Hematopoietic multipotent progenitor cell treated with erythropoietin and hydrocortisone succinate and interleukin-3 and kit ligand, for 6 days (in vitro differentiated cells): ENCODE data around the gene NHERF1.

Source experiments
- DNase-seq: peaks from one replicate; pipeline ENCODE4 v3.0.0-alpha.2; 2015

NHERF1 gene

DNA sequence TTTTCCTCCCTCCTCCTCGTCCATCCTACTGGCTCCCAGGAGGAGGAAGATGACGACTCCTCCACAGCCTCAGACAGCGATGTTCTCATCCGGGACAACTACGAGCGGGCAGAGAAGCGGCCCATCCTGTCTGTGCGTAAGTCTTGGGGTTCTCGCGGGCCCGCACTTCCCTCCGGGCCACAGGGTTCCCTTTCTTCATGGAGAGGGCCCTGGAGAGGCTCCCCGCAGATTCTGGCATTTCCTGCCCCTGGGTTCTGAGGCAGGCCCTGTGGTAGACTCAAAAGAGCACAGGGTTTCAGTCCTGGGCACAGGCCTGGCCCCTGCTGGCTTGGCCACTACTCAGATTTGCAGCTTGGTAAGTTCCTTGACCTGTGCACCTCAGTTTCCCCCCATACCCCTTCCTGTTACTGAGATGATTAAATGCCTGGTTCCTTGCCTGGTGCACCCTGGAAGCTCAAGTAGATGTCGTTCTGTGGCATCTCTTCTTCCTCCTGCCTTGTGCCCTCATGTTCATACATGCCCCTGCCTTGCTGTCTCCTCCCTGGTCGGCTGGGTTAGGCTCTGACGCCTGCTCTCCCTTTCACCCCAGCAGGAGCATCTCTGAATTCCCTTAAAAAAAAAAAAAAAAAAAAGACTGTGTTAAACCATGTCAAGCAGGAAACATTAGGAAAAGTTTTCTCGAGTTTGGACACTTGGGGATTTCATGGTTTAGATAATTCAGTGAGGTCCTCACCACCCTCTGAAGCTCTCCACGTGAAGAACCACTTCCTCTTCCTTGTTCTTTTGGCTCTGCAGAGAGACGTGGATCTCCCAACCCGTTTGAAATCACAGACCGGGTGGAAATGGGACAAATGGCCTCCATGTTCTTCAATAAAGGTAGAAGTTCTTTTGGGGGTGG lies 42.0 kb downstream of the NHERF1 start:
- DNase-seq = no peak

DNA sequence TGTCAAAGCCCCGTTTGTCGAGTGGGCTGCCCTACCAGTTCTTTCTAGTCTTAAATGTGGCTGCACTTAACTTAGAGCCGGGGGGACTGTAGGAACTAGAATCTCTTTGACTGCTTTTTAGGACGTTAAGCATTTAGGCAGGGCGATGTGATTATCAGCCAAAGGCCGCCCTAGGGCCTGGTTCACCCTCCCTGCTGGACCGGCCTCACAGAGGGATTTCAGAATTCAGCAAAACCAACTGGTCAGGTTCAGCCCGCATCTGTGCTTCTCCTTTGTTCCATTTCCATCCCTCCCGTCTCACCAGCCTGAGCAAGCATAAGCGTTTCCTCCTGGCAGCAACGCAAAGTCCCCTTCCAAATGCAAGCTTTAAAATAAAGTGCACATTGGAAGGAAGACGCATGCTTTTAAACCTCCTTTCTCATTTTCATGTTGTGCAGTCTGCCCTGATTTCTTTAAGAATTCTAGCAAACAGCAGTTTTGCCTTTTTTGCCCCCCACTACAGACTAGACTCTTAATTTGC lies 44.2 kb downstream of the NHERF1 start:
- no peak for DNase-seq

DNA sequence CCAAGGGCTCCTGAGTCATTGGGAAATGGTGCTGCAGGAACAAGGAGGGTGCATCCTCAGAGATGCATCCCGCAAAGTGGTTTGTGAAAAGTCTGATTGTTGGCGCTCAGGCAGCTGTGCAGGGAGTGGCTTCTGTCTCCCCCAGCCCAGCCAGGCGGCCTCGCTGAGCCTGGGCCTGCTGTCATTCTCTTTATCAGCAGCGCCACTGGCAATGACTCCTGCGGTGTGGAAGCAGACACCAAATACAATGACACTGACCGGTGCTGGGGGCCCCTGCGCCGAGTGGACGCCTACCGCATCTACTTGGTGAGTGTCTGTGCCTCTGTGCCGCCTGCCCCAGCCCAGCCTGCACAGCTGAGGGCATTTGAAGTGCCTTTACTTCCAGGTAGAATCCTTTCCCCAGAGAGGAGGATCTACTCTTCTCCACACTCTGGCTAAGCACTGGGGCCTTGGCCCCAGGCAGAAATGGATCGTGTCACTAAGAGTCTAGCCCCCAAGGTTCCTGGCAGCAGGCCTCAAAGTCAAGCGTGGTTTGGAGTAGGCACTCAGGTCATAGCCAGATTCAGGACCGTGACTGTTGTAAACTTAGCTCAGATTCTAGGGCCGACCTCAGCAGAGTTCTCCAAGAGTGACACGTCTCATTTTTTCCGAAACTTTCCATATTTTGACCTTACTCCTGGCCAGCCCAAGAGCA lies 47.0 kb downstream of the NHERF1 start:
- DNase-seq = no peak

DNA sequence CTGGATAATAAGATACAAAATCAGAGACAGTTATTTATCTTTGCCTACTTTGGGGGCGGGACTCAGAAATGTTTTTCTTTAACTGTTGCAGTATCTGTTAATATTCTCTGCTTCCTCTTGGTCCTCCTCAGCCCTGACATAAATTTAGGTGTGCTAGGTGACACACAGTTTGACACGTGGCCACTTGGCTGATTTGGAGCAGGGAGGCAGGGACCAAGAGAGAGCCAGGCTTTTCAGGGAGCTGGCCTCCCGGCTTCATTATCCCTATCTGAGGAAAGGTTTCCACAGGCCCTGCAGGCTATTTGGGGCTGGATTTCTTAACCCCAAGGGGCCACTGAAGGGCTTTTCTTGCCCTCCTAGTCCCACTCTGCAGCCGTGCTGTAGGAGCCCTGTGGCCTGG lies 47.8 kb downstream of the NHERF1 start:
- DNase-seq = no peak

DNA sequence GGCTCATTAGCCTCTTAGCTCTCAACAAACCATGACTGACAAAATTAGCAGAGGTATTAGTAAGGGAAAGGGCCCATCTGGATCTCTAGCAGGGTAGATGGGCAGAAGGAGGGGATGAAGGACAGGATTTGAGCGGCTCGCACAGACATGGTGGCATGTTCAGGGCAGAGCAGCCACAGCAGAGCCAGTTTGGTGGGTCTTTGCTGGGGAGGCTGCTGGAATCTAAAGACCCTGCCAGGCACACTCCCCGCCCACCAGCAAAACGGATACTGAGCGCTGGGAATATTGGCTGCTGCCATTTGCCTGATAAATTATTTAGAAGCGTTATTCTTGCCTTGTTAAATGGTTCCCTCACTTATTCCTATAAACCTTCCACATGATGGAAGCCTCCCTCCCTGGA lies 48.4 kb downstream of the NHERF1 start:
- no peak for DNase-seq

DNA sequence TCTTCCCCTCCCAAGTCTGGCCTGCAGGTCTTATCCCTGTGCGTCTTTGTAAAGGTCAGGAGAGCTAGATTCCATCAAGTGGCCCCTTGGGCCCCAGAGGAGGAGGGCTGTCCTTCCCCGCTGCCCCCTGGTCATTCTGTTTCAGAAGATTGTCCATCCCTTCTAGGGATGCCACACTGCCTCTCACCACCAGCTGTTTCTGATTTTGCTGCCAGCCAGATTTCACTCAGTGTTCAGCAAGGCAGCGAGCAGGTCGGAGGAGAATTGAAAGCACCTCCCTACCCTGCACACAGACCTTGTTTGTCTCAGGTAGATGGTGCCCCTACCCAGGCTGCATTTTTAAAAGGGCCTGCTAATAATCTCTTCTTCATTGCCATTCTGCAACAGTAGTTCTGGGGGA lies 49.4 kb downstream of the NHERF1 start:
- no peak for DNase-seq

DNA sequence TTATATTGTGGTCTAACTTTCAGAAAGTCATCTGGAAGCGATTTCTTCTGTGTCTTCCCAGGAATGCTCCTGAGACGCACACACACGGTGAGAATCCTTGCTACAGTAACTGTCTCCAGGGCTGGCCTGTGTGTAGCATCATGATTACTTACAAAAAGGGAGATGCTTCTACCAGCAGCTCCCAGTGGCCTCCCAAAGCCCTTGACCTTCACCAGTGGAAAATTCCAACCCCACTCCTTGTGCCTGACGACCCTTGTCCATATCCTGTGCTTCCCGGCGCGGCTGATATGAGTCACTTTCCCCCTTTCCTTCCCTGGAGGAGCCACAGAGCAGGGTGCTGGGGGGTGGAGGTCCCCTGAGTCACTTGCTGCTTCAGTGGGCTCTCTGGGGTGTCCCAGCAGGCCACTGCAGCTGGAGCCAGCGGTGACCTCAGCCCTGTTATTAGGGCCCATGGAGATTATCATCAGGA lies 49.8 kb downstream of the NHERF1 start:
- no peak for DNase-seq

DNA sequence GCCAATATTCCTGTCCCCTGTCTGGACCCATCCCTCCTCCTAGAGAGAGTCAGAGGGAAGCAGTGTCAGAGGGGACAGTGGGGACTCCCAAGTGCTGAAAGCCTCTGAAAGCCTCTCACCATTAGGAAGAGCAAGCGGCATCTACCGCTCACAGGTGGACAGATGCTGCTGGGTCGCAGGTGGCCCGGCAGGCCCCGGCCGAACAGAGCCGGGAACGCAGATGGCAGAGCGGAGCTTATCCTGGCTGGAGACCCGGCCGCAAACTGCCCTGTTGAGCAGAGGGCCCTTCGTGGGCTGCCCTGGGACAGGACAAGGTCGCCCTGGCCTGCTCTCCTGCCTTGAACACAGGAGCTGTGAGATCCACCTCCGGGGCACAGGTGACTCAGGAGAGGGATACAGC lies 50.7 kb downstream of the NHERF1 start:
- no peak for DNase-seq

DNA sequence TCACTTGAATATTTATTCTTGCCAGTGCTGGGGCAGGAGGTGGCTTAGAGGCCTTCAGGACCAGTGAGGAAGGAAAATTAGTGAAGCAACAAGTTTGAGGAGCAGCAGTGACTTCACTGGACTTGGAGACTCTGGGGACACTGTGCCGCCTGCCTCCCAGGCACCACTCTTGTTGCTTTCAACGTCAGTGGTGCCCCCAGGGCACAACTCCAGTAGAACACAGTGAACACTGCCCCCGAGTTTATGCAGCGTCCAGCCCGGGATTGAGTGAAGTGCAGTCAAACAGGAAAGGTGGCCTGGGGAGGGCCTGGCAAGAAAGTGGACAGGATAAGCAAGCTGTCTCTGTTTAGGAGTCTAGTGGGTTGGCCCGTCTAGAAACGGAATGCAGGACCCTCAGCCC lies 52.1 kb downstream of the NHERF1 start:
- DNase-seq = no peak

DNA sequence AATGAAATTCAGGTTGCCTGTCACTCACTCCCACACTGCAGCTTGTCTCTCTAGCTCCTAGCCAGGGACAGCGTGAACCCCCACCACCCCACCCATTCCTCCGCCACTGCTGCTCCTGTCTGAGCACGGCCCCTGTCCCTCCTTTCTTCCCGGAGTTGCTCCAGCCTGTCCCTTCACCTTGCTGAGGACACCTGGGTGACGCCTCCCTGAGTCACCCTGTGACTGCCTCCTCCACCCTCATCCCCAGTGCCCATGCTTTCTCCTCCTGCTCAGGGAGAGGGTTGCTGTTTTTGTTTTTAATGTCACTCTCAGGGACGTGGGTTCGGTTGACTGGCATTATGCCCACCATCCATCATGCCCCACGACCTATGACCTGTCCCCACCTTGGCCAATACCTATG lies 53.5 kb downstream of the NHERF1 start:
- DNase-seq = no peak

DNA sequence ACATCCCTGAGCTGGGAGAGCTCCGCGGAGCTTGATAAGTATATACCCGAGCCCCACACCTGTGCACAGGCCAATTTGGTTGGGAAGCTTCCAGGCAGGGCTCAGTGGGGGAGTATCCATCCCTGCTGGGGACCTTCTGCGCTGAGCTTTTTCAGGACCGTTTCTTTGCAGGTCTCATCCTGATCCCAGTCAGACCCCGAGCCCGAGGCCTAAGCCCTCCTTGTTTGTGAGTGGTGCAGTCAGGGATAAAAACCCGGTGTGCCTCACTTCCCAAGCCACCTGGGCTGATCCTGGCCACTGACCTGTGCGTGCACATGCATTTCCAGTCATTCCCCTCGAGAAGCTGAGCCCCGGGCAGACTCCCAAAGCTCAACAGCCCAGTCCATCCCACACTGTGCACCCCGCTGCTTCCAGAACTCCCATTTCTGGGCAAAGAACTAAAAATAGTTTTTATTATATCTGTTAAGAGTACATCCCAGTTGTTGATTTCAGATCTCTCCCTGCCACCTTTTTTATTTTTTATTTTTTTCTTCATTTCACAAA lies 55.0 kb downstream of the NHERF1 start:
- no peak for DNase-seq

DNA sequence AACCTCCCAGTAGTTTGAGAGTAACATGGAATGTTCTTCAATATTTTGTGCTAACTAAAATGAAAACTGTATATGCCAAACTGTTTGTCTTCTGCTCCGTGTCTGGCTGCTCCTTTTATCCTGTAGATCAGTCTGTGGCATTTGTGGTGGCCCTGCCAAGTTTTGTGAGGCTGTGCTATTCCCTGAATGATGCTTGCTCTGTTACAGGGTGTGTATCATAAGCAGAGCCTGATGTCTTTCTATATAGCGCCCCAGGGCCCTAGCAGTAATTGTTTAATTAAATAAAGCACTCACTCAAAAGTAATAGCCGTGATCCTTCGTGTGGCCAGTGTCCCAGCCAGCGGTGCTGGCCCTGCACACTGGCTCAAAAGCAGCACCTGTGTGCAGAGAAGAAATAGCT lies 55.5 kb downstream of the NHERF1 start:
- no peak for DNase-seq

DNA sequence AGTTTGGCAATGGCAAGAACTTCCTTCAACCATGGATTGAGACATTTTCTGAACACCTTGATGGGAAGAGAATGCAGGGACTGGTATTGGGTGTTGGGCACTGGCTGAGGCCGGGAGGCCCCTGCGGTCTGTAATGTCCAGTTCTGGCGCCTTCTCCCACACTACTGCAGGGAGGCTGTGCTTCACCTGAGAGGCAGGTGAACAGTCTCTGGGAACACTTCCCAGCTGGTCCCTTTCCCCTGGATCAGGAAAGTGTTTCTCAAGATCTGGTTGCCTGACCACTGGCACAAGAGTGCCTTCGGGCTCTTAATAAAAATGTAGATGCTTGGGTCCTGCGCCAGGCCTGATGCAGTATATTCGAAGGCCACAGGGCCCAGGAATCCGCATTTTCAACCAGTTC lies 56.3 kb downstream of the NHERF1 start:
- no peak for DNase-seq

DNA sequence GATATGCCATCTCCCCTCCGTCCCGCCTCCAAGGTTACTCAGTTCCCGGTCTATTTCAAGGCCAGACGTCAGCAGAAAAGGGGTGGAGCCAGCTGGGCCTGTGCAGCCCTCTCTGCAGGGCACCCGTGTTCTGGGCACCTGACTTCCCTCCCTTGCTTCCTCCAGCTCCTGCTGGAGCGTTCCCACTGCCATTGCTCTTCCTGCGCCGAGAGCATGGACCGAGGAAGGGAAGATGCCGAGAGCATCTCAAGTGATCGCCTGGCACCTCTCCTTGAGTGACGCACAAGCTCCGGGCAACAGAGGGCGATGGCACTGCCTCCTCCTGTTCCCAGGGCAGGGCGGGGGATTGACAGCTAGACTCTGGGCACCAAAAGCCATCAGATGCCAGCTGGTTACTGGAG lies 57.2 kb downstream of the NHERF1 start:
- no peak for DNase-seq

DNA sequence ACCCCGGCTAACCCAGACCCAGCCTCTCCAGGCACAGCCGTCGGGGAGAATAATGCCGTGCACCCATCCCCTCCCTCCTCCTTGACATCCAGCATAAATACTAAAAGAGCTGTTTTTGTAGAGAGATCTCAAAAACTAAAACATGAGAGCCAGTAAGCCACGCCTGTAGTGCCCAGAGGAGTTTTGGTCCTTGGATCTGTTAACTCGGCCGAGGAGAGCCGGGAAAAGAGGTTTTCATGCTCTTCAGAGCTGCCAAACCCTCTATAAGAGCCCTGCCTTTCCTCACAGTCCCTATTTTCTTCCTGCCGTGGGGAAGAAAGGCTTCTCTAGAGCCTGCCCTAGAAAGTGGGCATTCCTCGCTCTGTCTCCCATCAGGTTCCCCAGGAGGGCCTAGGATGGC lies 57.9 kb downstream of the NHERF1 start:
- DNase-seq = no peak

DNA sequence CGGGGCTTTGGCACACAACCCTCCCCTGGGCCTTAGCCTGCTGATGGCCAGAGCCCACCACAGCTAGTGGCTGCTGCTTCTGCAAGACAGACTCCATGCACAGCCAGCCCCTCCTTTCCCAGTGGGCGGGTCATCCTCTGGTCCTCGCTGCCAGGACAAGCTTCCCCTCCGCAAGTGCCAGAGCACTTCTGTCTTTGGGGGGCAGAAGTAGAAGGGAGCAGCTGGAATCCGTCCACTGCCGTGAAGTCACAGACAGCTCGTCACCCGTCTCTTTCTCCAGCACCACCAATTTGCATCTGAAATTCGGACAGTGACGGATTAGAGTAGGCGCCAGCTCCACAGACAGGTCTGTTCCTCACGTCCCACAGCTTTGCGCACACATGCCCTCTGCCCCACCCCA lies 59.0 kb downstream of the NHERF1 start:
- no peak for DNase-seq

DNA sequence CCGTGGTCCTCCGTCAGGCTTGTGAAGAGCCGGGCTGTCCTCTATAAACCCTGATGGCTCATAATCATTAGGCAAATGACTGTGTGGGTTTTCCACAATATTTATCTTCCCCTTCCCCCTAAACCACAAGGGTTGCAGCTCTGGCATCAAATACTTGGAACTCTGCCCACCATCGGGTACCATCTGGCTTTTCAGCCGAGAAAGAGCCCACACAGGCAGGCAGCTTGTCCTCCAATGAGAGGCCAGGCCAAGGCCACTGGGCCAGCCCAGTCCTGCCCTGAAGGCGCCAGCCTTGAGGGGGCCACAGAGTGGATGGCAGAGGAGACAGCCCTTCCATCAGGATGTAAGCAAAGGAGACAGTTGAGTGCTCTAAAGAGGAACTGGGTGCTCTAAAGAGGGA lies 59.5 kb downstream of the NHERF1 start:
- DNase-seq = peak; percentile 68

DNA sequence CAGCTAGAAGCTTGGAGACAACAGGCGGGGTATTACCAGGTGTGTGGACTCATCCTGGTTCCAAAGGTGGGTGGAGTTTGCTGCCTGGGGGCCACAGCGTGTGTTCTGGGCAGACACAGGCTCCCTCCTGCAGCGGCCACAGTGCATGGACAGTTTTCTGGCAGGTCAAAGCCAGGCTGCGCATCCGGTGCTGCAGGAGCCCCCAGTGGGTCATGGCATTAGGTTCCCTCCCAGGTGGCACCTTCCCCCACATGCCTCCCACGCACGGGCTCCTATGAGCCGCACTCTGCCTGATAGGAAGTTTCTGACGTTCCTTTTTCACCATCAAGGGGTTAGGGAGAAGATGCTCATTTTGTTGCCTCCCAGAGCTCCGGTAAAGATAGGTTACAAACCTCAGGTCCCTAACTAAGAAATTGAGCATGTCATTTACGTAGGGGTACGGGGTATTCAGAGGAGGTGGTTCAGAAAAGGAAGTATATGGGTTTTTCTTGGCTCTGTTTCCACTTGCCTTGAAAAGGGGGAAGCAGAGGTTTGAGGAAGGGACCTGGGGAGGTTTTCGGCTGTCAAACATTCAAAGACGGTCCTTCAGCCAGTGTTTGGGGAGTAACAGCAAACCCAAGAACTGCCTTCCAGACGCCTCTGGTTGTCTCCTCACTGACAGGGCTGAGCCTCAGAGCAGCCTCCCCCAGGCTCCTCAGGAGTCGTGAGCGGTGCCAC lies 60.4 kb downstream of the NHERF1 start:
- peak; percentile 22 for DNase-seq

DNA sequence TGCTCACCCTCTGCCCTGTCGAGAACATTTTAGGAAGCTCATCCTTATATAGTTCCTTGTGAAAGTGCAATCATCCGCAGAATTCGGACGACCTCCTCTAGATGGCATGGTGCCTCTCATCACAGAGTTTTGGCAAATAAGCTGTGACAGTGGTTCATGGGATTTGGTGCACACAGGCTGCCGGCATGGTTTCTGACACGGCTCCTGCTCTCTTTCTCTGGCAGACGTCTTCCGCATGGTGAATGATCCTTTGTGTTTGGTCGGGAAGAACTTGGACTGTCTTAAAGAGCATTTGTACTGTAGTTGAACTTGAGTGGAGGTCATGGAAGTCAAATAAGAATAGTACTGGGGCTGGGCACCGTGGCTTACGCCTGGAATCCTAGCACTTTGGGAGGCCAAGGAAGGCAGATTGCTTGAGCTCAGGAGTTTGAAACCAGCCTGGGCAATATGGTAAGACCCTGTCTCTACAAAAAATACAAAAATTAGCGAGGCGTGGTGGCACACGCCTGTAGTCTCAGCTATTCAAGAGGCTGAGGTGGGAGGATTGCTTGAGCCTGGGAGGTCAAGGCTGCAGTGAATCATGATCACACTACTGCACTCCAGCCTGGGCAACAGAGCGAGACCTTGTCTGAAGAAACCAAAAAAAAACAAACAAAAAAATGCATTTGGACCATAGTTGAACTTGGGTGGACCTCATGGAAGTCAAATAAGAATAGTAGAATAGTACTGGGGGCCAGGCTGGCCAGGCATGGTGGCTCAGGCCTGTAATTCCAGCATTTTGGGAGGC lies 62.5 kb downstream of the NHERF1 start:
- no peak for DNase-seq

DNA sequence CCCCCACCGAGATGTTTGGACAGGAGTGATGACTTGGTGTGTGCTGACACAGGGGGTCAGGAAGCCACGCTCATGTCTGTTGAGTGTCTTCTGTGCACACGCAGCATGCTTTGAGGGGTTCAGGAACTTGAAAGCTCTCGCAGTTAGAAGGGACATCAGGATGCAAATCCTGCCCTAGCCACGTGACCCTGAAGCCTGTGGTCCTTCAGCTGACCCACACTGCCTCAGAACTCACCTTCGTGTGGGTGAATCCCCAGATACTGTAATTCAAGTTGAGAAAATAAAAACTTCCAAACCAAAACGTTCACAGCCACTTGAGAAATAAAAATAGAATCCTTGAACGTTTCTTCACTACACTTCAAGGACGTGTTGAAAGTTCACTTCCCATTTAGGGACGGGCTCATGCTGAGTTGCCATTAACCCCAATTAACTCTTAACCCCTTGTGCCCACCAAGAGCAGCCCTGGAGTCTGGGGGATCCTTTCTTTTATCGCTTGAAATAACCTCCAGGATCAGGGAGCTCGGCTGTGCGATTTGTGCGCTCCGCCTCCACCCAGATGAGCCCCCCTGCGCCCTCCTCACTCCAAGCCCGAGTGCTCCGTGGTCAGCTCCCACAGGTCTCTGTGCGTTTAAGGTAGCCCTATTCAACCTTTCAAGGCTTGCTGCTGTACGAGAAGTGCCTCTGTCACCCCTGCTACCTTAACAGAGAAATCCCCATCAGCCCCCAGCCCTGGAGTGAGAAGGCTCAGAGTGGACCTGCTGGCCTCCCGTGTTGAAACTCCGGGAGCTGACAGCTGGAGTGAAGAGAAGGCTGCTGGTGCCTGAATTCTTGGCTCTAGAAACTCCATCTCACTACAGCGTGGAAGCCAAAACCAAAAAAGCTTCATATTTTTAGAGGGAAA lies 63.9 kb downstream of the NHERF1 start:
- DNase-seq = no peak

DNA sequence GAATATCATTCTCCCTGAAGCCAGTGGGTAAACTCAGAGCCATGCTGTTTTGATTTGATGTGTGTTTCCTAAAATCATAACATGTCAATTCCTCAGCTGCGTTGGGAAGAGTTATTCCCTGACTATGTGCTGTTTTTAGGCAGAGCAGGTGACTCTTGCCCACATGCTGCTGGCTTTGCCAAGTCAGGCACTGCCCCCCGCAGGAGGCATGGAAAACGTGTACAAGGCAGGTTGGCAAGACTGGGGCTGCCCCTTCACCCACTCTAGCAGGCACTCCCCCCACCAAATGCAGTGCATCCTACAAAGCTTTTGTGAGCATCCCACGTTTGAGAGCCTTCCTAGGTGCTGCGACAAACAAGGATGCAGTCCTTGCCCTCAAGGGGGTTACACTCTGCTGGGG lies 66.0 kb downstream of the NHERF1 start:
- DNase-seq = no peak
